Mesendoderm (in vitro differentiated cells): Measurements from ENCODE around the gene PHF19.

Experiments
- DNase-seq: peaks from one replicate; pipeline ENCODE4 v3.0.0; 2013
- H2AK5ac ChIP-seq: 2 replicates; pipeline ENCODE4 v1.6.1; 2013; ENCODE audit warnings: low read length, inconsistent platforms
- H2BK120ac ChIP-seq: 2 replicates; pipeline ENCODE4 v1.6.1; 2013; ENCODE audit warnings: low read depth, mild to moderate bottlenecking, low read length, moderate library complexity, mixed read lengths
- H2BK15ac ChIP-seq: replicated peaks from 2 replicates; pipeline ENCODE4 v1.6.1; 2013; ENCODE audit warnings: low read depth, mild to moderate bottlenecking, moderate library complexity
- H2BK5ac ChIP-seq: 2 replicates; pipeline ENCODE4 v1.6.1; 2013; ENCODE audit warnings: low read length, inconsistent platforms
- H3K18ac ChIP-seq: 2 replicates; pipeline ENCODE4 v1.6.1; 2013; ENCODE audit warnings: mild to moderate bottlenecking, low read length, mixed read lengths
- H3K23ac ChIP-seq: one replicate; pipeline ENCODE4 v1.6.1; 2013; ENCODE audit warnings: low read length
- H3K27ac ChIP-seq: 2 replicates; pipeline ENCODE4 v1.5.1; 2013; ENCODE audit warnings: low read depth, mild to moderate bottlenecking, inconsistent platforms, low read length, moderate library complexity
- H3K27me3 ChIP-seq: 2 replicates; pipeline ENCODE4 v1.6.1; 2013; ENCODE audit warnings: low read length, control low read depth, mild to moderate bottlenecking, inconsistent platforms; ENCODE audit not compliant: insufficient read depth, poor library complexity
- H3K36me3 ChIP-seq: 2 replicates; pipeline ENCODE4 v1.6.1; 2013; ENCODE audit warnings: low read length, inconsistent platforms; ENCODE audit not compliant: control insufficient read depth, insufficient read depth
- H3K4ac ChIP-seq: one replicate; pipeline ENCODE4 v1.6.1; 2013; ENCODE audit warnings: low read depth, mild to moderate bottlenecking, low read length, moderate library complexity
- H3K4me1 ChIP-seq: 2 replicates; pipeline ENCODE4 v1.6.1; 2013; ENCODE audit warnings: low read depth, low read length, inconsistent platforms; ENCODE audit not compliant: control insufficient read depth
- H3K4me2 ChIP-seq: 2 replicates; pipeline ENCODE4 v1.6.1; 2013; ENCODE audit warnings: low read length
- H3K4me3 ChIP-seq: 2 replicates; pipeline ENCODE4 v1.5.1; 2013; ENCODE audit warnings: mild to moderate bottlenecking, low read length
- H3K56ac ChIP-seq: one replicate; pipeline ENCODE4 v1.6.1; 2013; ENCODE audit warnings: low read length
- H3K79me1 ChIP-seq: 2 replicates; pipeline ENCODE4 v1.6.1; 2013; ENCODE audit warnings: low read length, inconsistent platforms
- H3K79me2 ChIP-seq: 2 replicates; pipeline ENCODE4 v1.6.1; 2013; ENCODE audit warnings: mild to moderate bottlenecking, low read length; ENCODE audit not compliant: control insufficient read depth, insufficient read depth
- H3K9ac ChIP-seq: 2 replicates; pipeline ENCODE4 v1.6.1; 2013; ENCODE audit warnings: low read length, inconsistent platforms
- H4K5ac ChIP-seq: one replicate; pipeline ENCODE4 v1.6.1; 2013; ENCODE audit warnings: low read length
- H4K8ac ChIP-seq: one replicate; pipeline ENCODE4 v1.6.1; 2013; ENCODE audit warnings: low read depth, mild to moderate bottlenecking, control low read depth, low read length, moderate library complexity
- WGBS: extraction: QIAGEN DNeasy Blood & Tissue Kit; methylation state at CpG from one replicate; pipeline ENCODE4 v1.1.7; 2013; ENCODE audit warnings: low lambda C conversion rate, missing lambda C conversion rate; ENCODE audit not compliant: insufficient coverage; ENCODE audit errors: extremely low coverage; 5-methylcytosine and 5-hydroxymethylcytosine counted together

Gene PHF19

DNA sequence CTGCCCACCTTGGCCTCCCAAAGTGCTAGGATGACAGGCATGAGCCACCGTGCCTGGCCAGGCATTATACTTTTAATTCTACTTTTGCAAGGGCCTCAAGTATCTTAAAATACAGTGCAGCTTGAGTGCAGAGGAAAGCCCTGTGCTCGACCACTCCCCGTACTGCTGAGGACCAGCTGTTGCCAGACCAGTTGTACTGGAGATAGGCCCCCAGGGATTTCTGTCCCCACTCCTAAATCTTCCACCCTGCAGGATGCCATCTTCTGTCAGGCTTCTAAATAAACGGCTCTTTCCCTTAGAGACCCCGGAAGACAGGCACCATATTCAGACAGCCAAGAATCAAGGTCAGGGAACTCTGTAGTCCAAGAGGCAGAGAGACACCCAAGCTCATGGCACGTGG, 17.6 kb downstream of the PHF19 start:
- no peaks in the 10 kb centered on the region for H3K36me3 ChIP-seq
- no peak overlapping the region for H4K5ac ChIP-seq
- H3K4me1 ChIP-seq, result no peaks in the 10 kb centered on the region
- H3K4me3 ChIP-seq, result no peak overlapping the region
- no peak overlapping the region for H2BK5ac ChIP-seq
- no CpG with 5 or more reads among the region's 6 CpGs for WGBS
- no peak overlapping the region for H2AK5ac ChIP-seq
- DNase-seq, result no peak
- no peak overlapping the region for H3K27ac ChIP-seq
- no peak overlapping the region for H3K56ac ChIP-seq
- no peaks in the 10 kb centered on the region for H3K27me3 ChIP-seq
- no peak overlapping the region for H3K9ac ChIP-seq
- H3K4ac ChIP-seq, result no peak overlapping the region
- H3K23ac ChIP-seq, result no peak overlapping the region
- H2BK15ac ChIP-seq, result no peak overlapping the region
- H3K79me2 ChIP-seq, result no peaks in the 10 kb centered on the region
- no peak overlapping the region for H3K4me2 ChIP-seq
- H3K79me1 ChIP-seq, result no peaks in the 10 kb centered on the region
- H2BK120ac ChIP-seq, result no peak overlapping the region
- no peak overlapping the region for H3K18ac ChIP-seq
- no peak overlapping the region for H4K8ac ChIP-seq

DNA sequence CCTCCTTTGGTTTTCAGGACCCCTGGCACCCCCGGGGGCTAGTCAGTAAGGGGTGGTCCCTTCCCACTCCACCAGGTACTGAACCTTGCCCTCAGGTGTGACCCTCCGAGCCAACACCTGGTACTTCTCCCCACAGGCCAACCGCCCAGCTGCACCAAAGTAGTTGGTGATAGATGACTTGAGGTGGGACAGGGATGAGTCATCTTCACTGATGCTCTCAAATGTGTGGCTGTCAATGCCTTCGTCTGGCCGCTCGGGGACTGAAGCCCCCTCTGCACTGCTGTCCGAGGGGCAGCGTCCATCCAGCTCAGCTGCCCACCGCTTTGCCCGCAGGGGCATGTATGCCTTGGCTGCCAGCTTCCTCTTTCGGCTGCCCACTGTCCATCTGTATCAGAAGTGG, 19.1 kb downstream of the PHF19 start:
- Histone ChIP-seq H3K4ac (no peak overlapping the region), H3K18ac (no peak overlapping the region), H2AK5ac (no peak overlapping the region), H3K4me1 (no peaks in the 10 kb centered on the region), H3K79me2 (no peaks in the 10 kb centered on the region), H2BK15ac (no peak overlapping the region), H2BK5ac (no peak overlapping the region), H3K36me3 (no peaks in the 10 kb centered on the region), H3K27me3 (no peaks in the 10 kb centered on the region), H3K56ac (no peak overlapping the region), H3K9ac (no peak overlapping the region), H2BK120ac (no peak overlapping the region), H3K4me2 (no peak overlapping the region), H3K27ac (no peak overlapping the region), H3K79me1 (no peaks in the 10 kb centered on the region), H4K5ac (no peak overlapping the region), H3K4me3 (no peak overlapping the region), H4K8ac (no peak overlapping the region), H3K23ac (no peak overlapping the region)
- WGBS, result no CpG with 5 or more reads among the region's 11 CpGs
- DNase-seq, result no peak

DNA sequence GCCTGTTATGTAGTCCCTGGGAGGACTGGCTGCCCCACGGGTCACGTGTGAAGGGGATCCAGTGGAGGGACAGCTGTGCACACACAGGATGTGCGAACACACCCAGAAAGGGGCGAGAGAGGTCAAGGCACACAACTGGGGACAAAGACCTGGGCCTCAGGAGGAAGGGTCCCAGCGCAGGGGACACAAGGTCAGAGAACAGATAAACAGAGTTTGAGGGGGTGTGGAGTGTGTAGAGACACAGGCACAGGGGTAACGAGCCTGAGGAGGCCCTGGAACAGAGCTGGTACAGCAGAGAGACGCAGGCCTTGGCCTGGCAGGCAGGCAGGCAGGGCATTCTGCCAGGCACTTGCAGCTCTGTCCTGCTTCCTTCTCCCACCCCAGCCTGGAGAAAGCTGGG, 19.5 kb downstream of the PHF19 start:
- Histone ChIP-seq H3K79me1 (no peaks in the 10 kb centered on the region), H3K27me3 (no peaks in the 10 kb centered on the region), H3K79me2 (no peaks in the 10 kb centered on the region), H3K18ac (no peak overlapping the region), H3K4me3 (no peak overlapping the region), H2BK120ac (no peak overlapping the region), H3K23ac (no peak overlapping the region), H3K36me3 (no peaks in the 10 kb centered on the region), H4K5ac (no peak overlapping the region), H2BK15ac (no peak overlapping the region), H2AK5ac (no peak overlapping the region), H3K4ac (no peak overlapping the region), H2BK5ac (no peak overlapping the region), H3K27ac (no peak overlapping the region), H3K4me2 (no peak overlapping the region), H3K56ac (no peak overlapping the region), H4K8ac (no peak overlapping the region), H3K9ac (no peak overlapping the region), H3K4me1 (no peaks in the 10 kb centered on the region)
- WGBS, result no CpG with 5 or more reads among the region's 7 CpGs
- no peak for DNase-seq

DNA sequence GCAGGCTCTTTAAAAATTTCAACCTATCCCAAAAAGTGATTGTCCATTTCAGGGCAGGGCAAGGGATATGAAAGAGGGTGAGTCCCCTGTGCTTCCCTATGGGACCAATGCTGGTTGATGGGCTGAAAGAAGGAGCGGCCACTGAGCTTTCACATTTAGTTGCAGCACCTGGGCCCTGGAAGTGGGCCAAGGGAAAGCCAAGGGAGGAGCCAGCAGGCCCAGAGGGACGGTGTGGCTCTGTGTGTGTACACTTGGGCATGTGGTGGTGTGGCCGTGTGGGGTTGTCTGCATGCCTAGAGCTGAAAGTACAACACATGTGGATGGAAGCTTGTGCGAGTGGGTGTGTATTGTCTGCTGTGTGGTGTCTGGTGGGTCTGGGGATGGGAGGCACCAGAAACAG, 20.3 kb downstream of the PHF19 start:
- no peak overlapping the region for H3K27ac ChIP-seq
- H3K4me1 ChIP-seq, result peaks cover 2% of the 10 kb centered on the region
- H4K5ac ChIP-seq, result no peak overlapping the region
- DNase-seq, result no peak
- no peak overlapping the region for H3K56ac ChIP-seq
- no peak overlapping the region for H3K18ac ChIP-seq
- H3K4me3 ChIP-seq, result no peak overlapping the region
- no peak overlapping the region for H3K4ac ChIP-seq
- H2BK120ac ChIP-seq, result no peak overlapping the region
- no CpG with 5 or more reads among the region's 4 CpGs for WGBS
- no peak overlapping the region for H2AK5ac ChIP-seq
- H3K23ac ChIP-seq, result no peak overlapping the region
- no peaks in the 10 kb centered on the region for H3K79me2 ChIP-seq
- H4K8ac ChIP-seq, result no peak overlapping the region
- H3K27me3 ChIP-seq, result no peaks in the 10 kb centered on the region
- H3K36me3 ChIP-seq, result no peaks in the 10 kb centered on the region
- H3K9ac ChIP-seq, result no peak overlapping the region
- H2BK5ac ChIP-seq, result no peak overlapping the region
- no peak overlapping the region for H2BK15ac ChIP-seq
- no peak overlapping the region for H3K4me2 ChIP-seq
- H3K79me1 ChIP-seq, result no peaks in the 10 kb centered on the region

DNA sequence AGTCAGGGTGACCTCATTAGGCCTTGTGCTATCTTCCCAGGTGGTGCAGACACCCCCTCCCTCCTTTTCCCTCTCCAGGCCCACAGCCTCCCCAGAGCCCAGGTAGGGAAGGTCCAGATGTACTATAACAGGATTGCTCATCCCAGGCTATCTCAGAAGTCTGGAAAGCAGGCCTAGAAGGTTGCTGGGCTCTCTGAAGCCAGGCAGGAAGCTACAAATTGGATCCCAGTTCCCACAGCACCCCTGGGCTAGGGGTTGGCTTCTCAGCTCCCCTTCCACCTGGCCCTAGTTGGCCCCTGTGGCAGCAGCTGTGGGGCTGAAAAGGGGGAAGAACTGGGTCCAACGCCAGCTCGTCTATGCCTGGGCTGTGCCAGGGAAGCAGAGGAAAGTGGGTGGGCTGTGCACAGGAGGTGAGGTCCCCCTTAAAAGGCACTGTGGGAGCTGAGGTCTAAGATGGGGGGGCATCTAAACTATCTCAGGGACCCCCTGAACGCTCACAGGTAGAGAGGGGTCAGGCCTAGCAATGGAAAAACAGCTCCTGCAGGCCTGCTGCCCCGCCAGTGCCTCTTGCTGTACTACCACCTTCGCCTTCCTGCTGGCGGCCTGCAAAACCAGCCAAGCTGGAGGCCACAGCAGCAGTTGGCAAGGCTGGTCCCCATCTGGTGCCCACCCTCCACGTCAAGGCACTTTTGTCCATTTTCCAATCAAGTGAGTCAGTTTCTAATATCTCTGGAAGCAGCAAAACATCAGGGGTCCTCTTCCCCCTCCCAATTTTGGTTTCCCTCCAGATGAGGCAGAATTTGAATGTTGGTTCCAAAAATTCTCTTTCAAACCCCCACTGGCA, 20.9 kb downstream of the PHF19 start:
- DNase-seq, result no peak

More for the DNA sequence above, 20.9 kb downstream of the PHF19 start:
- Histone ChIP-seq H2AK5ac (no peak overlapping the region), H3K4me3 (no peak overlapping the region), H2BK5ac (no peak overlapping the region), H3K4ac (no peak overlapping the region), H3K4me2 (no peak overlapping the region), H4K8ac (no peak overlapping the region), H3K79me2 (no peaks in the 10 kb centered on the region), H2BK15ac (no peak overlapping the region), H4K5ac (no peak overlapping the region), H3K18ac (no peak overlapping the region), H2BK120ac (no peak overlapping the region), H3K9ac (no peak overlapping the region), H3K27ac (no peak overlapping the region), H3K56ac (no peak overlapping the region), H3K4me1 (peaks cover 2% of the 10 kb centered on the region), H3K27me3 (no peaks in the 10 kb centered on the region), H3K36me3 (no peaks in the 10 kb centered on the region), H3K23ac (no peak overlapping the region), H3K79me1 (no peaks in the 10 kb centered on the region)
- WGBS, result no CpG with 5 or more reads among the region's 7 CpGs
